Psoas muscle (tissue), 8 donors: ENCODE results near the gene PIF1. TPM values are rescaled to one million over a fixed set of nuclear protein-coding genes. Genes with fewer than 3 reads are reported as not detected.
A peak's percentile ranks its signal among the peaks of the same experiment; 100 is the strongest.
"Not testable (repeated sequence)": the region's sequence is repeated elsewhere in the genome, so short reads cannot be mapped to it uniquely, and the experiment has no call there.

Experiments used
- ATAC-seq, 4 donors: fragments of 200-7000 bp; cut with Tn5 transposase; one replicate each; pipeline ENCODE4 v1.9.1; 2020; ENCODE audit warnings: moderate library complexity in 3 of 4, mild to moderate bottlenecking in 2 of 4
- DNase-seq, 2 donors: peaks; one replicate each; pipeline ENCODE4 v3.0.0-alpha.2; 2020
- H3K27ac ChIP-seq: fragments of 200-600 bp; one replicate; pipeline ENCODE4 v1.8.0; 2022
- H3K27me3 ChIP-seq, 3 donors: fragments of 200-600 bp in 1 of 3; one replicate each; pipeline versions ENCODE4 v1.6.1 to v1.8.0; 2013 to 2022; ENCODE audit warnings: low read length in 2 of 3, mild to moderate bottlenecking in 2 of 3, moderate library complexity in 1 of 3; ENCODE audit not compliant: insufficient read depth in 3 of 3
- H3K36me3 ChIP-seq, 2 donors: fragments of 200-600 bp in 1 of 2; one replicate each; pipeline versions ENCODE4 v1.6.1 to v1.8.0; 2013 to 2022; ENCODE audit warnings: low read depth in 1 of 2, mild to moderate bottlenecking in 1 of 2, moderate library complexity in 1 of 2; ENCODE audit not compliant: insufficient read depth in 1 of 2
- H3K4me1 ChIP-seq: fragments of 200-600 bp; one replicate; pipeline ENCODE4 v1.8.0; 2022
- H3K4me3 ChIP-seq: fragments of 200-600 bp; one replicate; pipeline ENCODE4 v1.8.0; 2022; ENCODE audit warnings: mild to moderate bottlenecking
- H3K9me3 ChIP-seq: fragments of 200-600 bp; one replicate; pipeline ENCODE4 v1.8.0; 2022
- WGBS, 3 donors: extraction: QIAGEN DNeasy Blood & Tissue Kit; methylation state at CpG; one replicate each; pipeline versions ENCODE4 v1.1.6 to v1.1.7; 2013; 5-methylcytosine and 5-hydroxymethylcytosine counted together
- intact Hi-C, 2 donors: fragments of 100-400 bp; cut with DNase I; formaldehyde crosslinking; loops; one replicate each; pipeline versions ENCODE4 v1.11.0 to v1.14.2; 2022
- polyA plus RNA-seq, 3 donors: library from polyadenylated mRNA; stranded (reverse); fragments of 200-250 nt; gene quantifications; one replicate each; pipeline ENCODE4 v1.2.3, GENCODE V29; 2013
- total RNA-seq, 4 donors: library from RNA; stranded (reverse); fragmentation: NEBNext Ultra II Directional in 2 of 4; extraction: Animal tissue kit (Norgen Biotek cat#: 25700) in 2 of 4; gene quantifications; one replicate each; pipeline versions ENCODE4 v1.2.1 to v1.2.4, GENCODE V29; 2021 to 2023
- TF ChIP-seq, protein P1 (sequence below): fragments of 200-600 bp; IDR thresholded peaks from one replicate; pipeline ENCODE4 v1.8.0; 2022; ENCODE audit warnings: antibody characterized with exemption
- donor health status: healthy with polysubstance abuse.
- donor health status: DM: no; HTN: no; CAD: no; lungs with moderate emphysema.
- donor health status: Bipolar disorder and iron deficiency.
- donor health status: healthy.
- donor health status: DM: yes; HTN: yes; CAD: no.
- donor health status: DM: no; HTN: no; CAD: no.
- donor health status: DM: no; HTN: no; CAD: no.
- donor health status: DM: yes; HTN: yes; CAD: no.

The PIF1 gene
- total and polyA plus RNA-seq, 7 donors, result 0.24 to 0.52 (median 0.36) TPM

DNA sequence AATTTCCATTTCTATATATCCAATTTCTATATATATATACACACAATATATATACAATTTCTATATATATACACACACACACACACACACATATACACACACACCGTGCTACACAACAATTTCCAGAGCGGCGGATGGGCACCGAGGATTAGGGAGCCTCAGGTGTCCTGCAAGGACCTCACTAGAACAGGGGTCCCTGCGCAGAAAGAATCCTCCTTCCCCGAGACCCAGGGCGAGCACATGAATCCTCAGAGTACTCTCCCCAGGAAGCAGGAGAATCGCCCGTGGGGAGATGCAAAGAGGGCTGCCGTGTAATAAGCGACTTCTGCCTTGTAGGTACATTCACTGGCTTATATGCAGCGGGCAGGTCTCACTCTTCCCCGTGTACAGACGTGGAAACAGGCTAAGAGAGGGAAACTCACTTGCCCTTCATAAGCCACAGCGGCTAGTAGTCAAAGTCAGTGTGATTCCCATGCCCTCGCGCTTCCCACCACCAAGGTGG, 467 bp downstream of the PIF1 start:
- ATAC-seq, result peak; percentile 5 to 57 (median 41)
- Histone ChIP-seq H3K4me3 (peak overlapping the region; percentile 76), H3K36me3 (no peaks in the 10 kb centered on the region), H3K27me3 (no peaks in the 10 kb centered on the region), H3K27ac (no peak overlapping the region), H3K9me3 (no peaks in the 10 kb centered on the region), H3K4me1 (peaks cover 14% of the 10 kb centered on the region)
- intact Hi-C loops, result loop anchor here in 1 of 2 donors (5.0 kb wide), 1 partner anchor 53 kb away; no protein-coding TSS in a partner anchor
- WGBS, 3 donors, result 1% methylated on average over 17 of the region's 17 CpGs
- no peak for DNase-seq
- TF ChIP-seq, protein P1, sequence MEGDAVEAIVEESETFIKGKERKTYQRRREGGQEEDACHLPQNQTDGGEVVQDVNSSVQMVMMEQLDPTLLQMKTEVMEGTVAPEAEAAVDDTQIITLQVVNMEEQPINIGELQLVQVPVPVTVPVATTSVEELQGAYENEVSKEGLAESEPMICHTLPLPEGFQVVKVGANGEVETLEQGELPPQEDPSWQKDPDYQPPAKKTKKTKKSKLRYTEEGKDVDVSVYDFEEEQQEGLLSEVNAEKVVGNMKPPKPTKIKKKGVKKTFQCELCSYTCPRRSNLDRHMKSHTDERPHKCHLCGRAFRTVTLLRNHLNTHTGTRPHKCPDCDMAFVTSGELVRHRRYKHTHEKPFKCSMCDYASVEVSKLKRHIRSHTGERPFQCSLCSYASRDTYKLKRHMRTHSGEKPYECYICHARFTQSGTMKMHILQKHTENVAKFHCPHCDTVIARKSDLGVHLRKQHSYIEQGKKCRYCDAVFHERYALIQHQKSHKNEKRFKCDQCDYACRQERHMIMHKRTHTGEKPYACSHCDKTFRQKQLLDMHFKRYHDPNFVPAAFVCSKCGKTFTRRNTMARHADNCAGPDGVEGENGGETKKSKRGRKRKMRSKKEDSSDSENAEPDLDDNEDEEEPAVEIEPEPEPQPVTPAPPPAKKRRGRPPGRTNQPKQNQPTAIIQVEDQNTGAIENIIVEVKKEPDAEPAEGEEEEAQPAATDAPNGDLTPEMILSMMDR, result no peak

DNA sequence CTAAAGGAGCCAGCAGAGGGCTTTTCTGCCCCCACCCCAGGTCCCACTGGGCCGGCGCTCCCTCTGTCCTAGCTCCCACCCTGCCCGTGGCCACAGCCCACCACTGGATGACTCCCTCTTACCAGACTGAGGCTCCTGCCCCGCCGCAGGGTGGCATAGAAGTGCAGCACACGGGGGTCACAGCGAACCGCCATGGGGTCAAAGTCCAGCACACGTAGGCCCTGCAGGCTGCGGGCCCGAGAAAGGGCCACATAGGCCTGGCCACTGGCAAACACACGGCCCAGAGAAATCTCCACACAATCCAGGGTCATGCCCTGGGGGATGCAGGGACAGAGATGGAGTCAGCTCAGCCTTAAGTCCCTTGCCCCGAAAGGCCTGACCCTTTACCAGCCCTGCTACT, 9.0 kb downstream of the PIF1 start:
- Histone ChIP-seq H3K4me1 (no peaks in the 10 kb centered on the region), H3K27me3 (no peaks in the 10 kb centered on the region), H3K36me3 (no peaks in the 10 kb centered on the region), H3K4me3 (no peak overlapping the region), H3K27ac (no peak overlapping the region), H3K9me3 (no peaks in the 10 kb centered on the region)
- ATAC-seq (no peak), DNase-seq (no peak)
- intact Hi-C loops, result no loop called here
- TF ChIP-seq, protein P1, result no peak
- 86 to 96% (median 95%) methylated on average over 13 of the region's 13 CpGs for WGBS, 3 donors

DNA sequence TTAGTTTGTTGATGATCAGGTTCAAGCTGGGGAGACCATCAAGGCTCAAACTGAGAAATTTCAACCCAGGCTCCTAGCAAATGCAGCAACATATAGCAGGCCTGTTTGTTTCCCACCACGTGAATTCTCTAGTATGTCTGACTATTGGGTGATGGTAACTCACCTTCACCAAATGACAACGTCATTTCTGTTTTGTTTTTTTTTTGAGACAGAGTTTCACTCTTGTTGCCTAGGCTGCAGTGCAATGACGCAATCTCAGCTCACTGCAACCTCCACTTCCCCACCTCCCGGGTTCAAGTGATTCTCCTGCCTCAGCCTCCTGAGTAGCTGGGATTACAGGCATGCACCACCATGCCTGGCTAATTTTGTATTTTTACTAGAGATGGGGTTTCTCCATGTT, 10.5 kb downstream of the PIF1 start:
- H3K36me3 ChIP-seq, H3K9me3 ChIP-seq, ATAC-seq, H3K27me3 ChIP-seq, H3K27ac ChIP-seq, DNase-seq, H3K4me1 ChIP-seq, H3K4me3 ChIP-seq, intact Hi-C loops: not testable (repeated sequence)
- WGBS, 3 donors, result 82 to 90% (median 84%) methylated on average over 4 of the region's 4 CpGs

DNA sequence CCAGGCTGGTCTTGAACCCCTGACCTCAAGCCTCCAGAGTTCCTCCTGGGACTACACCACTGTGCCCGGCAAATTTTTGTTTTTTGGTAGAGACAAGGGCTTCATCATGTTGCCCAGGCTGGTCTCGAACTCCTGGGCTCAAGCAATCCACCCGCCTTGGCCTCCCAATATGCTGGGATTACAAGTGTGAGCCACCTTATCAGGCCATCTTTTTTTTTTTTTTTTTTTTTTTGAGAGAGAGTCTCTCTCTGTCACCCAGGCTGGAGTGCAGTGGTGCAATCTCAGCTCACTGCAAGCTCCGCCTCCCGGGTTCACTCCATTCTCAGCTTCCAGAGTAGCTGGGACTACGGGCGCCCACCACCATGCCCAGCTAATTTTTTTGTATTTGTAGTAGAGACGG, 11.2 kb downstream of the PIF1 start:
- ATAC-seq, H3K9me3 ChIP-seq, intact Hi-C loops, H3K27ac ChIP-seq, H3K27me3 ChIP-seq, DNase-seq, H3K4me3 ChIP-seq, H3K36me3 ChIP-seq, H3K4me1 ChIP-seq: not testable (repeated sequence)
- 95 to 97% (median 95%) methylated on average over 7 to 8 of the region's 8 CpGs for WGBS, 3 donors

DNA sequence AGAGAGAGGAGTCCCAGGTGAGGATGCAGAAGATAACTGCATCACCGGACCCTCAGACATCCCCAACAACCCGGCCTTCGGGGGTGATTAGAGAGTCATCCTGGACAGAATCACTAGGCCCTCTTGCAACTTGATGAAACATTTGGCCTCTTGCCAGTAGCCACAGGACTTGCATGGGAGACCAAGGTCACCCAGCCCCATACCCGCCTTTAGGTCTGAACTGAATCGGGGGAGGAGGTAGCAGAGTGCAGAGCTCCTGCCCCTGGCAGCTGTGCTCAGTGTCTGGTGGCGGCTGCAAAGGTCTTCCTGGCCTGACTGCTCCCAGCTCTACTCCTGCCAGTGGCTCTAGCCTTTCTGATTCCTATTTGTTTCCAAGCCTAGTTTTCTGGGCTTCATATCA, 12.4 kb downstream of the PIF1 start:
- Histone ChIP-seq H3K9me3 (no peaks in the 10 kb centered on the region), H3K4me1 (no peaks in the 10 kb centered on the region), H3K27me3 (no peaks in the 10 kb centered on the region), H3K36me3 (no peaks in the 10 kb centered on the region), H3K4me3 (no peak overlapping the region), H3K27ac (no peak overlapping the region)
- no peak for DNase-seq
- 69 to 75% (median 73%) methylated on average over 6 of the region's 6 CpGs for WGBS, 3 donors
- ATAC-seq, result no peak
- intact Hi-C loops, result no loop called here
- TF ChIP-seq, protein P1, result no peak
